ENCODE data around the gene AEBP2.

DNA sequence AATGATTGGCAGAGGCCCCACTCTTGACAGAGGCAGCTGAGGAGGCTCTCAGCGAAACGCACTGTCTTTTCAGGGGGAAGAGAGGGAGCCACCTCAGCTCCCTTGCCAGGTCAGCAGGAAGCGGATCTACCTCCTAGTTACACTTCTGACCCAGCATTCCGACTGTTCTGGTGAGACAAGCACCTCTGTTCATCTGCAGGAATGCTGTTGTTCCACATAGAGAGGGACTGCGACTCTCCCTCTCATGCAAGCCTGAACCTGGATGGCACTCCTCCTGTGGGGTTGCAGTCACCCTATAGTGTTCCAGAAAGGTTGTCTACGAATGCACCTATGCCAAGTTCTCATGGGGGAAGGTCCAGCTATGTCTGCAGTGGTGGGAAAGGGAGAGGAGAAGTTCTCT lies 37.1 kb upstream of the AEBP2 start:
- no peak for TF ChIP-seq EZH2phosphoT487 (IDR thresholded peaks at IDR 0.05; ENCODE audit: insufficient read depth, low read depth)
- TF ChIP-seq EZH2 (IDR thresholded peaks at IDR 0.05; ENCODE audit: insufficient read depth, poor library complexity, severe bottlenecking), result no peak
